Measurements from ENCODE around the gene C5AR1.

DNA sequence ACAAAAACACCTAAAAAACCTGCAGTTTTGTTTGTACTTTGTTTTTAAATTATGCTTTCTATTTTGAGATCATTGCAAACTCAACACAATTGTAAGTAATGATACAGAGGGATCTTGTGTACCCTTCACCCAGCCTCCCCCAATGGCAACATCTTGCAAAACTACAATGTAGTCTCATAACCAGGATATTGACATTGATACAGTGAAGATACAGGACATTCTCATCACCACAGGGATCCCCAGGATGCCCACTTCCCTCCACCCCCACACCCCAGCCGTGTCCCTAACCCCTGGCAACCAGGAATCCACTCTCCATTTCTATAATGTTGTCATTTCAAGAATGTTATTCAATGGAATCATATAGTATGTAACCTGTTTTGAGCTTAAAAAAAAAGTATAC is 12.0 kb downstream of the C5AR1 start:
- TF ChIP-seq POLR2AphosphoS5 (IDR thresholded peaks at IDR 0.05; ENCODE audit: borderline replicate concordance, low read depth, low read length) (no peak), EZH2 (IDR thresholded peaks at IDR 0.05) (no peak), FOXP2 (optimal IDR thresholded peaks at IDR 0.05; ENCODE audit: control extremely low read depth, extremely low read length, insufficient read depth) (no peak)
